GM12801 (cell line): Measurements from ENCODE around the gene PPM1F.

ENCODE experiments used
- CTCF ChIP-seq: IDR thresholded peaks from one replicate; pipeline ENCODE4 v1.5.1; 2011; ENCODE audit warnings: control low read depth; ENCODE audit not compliant: insufficient read length; ENCODE audit errors: extremely low read depth

The PPM1F gene

DNA sequence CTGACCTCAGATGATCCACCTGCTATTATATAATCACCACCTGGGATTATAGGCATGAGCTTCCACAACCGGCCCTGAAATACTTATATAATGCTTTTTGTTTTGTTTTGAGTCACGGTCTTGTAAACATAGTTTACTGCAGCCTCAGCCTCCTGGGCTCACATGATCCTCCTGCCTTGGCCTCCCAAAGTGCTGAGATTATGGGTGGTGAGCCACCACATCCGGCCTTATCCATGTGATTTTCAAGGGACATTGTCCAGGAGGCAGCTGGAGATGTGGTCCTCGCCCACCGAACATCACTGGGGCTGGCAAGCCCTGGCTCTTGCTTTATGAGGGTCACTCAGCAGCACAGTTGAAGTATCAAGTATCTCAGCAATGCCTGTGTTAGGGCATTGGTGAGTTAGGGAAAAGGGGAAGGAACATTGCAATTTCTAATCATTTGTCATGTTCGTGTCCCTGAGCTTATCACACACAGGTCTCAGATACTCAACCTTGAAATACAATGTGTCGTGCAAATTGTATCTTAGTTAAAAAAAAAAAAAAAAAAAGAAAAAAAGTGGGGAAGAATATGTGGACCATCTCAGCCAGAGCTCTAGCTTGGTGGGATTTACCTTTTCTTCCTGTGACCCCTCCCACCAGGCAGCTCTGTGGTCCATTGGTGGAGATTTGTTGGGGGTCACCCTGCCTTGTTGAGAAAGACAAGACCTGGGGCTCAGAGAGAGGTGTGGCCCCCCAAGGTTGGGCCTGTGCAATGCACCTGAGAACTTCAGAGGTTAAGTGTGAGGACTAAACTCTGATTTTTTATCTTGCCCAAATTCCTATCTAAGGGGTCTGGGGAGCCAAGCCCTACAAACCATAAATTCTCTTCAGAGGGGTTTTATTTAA, 44.8 kb downstream of the PPM1F start:
- no peak for TF ChIP-seq CTCF

DNA sequence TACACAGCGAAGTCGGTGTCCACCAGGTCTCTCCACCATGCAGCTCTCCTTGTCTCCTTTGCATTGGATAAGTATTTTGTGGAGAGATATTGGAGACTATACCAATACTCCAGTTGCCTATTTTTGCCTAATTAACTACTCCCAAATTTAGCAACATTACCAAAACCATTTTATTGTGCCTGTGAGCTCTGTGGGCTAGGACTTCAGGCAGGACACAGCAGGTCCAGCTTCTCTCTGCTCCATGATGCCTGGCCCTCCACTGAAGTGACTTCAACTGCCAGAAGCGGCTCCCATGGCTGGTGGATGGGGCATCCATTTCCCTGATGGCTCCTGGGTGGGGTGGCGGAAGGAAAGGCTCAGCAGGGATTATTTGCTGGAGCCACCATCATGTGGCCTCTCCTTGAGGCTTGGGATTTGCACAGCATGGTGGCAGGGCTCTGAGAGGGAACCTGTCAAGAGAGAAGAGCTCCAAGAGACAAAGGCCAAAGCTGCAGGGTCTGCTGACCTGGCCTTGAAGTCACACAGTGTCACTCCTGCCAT, 48.3 kb downstream of the PPM1F start:
- no peak for TF ChIP-seq CTCF

DNA sequence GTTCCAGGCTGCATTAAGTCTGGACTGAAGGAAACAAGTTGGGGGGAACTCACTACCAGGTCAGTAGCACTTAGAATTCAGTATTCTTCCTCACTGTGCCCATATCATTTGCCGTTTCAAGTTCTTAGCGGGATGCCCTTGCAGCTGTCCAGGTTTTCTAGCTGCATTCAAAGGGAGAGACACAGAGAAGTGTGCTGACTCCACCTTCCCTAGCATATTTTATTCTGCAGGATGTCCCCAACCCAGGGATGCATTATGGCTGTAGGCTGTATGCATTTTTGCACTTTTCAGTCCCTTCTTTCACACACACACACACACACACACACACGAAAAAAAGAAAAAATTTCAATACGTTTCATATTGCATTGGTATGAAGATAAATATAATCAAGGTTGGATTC, 49.4 kb downstream of the PPM1F start:
- TF ChIP-seq CTCF: no peak

GRCh38 chr22:21902296-21903087, 50.2 kb downstream of the PPM1F start:
- no peak for TF ChIP-seq CTCF

GRCh38 chr22:21898354-21898896, 54.2 kb downstream of the PPM1F start:
- no peak for TF ChIP-seq CTCF

DNA sequence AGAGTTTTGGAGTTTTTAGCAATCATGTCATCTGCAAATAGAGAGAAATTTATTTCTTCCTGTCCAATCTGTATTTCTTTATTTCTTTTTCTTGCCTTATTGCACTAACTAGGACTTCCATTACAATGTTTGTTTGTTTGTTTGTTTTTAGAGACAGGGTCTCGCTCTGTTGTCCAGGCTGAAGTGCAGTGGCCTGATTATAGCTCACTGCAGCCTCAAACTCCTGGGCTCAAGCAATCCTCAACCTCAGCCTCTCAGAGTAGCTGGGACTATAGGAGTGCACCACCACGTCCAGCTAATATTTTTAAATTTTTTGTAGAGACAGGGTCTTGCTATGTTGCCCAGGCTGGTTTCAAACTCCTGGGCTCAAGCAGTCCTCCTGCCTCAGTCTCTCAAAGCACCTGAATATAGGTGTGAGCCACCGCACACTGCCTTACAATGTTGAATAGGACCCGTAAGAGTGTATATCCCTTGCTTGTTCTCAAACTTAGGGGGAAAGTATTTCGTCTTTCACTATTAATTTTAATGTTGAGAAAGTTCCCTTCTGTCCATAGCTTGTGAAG, 55.6 kb downstream of the PPM1F start:
- no peak for TF ChIP-seq CTCF

DNA sequence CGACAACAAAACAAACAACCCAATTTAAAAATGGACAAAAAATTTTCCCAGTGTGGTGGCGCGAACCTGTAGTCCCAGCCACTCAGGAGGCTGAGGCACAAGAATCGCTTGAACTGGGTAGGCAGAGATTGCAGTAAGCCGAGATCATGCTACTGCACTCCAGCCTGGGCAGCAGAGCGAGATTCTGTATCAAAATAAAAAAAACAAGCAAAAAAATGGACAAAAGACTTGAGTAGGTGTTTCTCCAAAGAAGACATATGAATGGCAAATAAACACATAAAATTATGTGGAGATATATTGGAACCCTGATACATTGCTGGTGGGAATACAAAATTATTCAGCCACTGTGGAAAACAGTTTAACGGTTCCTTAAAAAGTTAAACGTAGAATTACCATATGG, 57.8 kb downstream of the PPM1F start:
- no peak for TF ChIP-seq CTCF
